Adrenal gland (tissue), 12 donors: Measurements from ENCODE around the gene CARD19. TPM values are rescaled to one million over a fixed set of nuclear protein-coding genes. Genes with fewer than 3 reads are reported as not detected.

ENCODE experiments used
- DNase-seq, 7 donors: peaks; one replicate each; pipeline ENCODE4 v3.0.0-alpha.2; 2019 to 2020
- H3K27ac ChIP-seq, 5 donors: fragments of 200-600 bp; sonication (generic) in 4 of 5; 1 replicate in 3 of 5; 2 replicates in 2 of 5; pipeline versions ENCODE4 v1.5.1 to v1.8.0; 2016 to 2020; ENCODE audit warnings: mild to moderate bottlenecking in 1 of 5
- H3K27me3 ChIP-seq: fragments of 200-600 bp; 2 replicates; pipeline ENCODE4 v1.8.0; 2021
- H3K36me3 ChIP-seq, 2 donors: fragments of 200-600 bp; replicated peaks in 1 of 2; 1 replicate in 1 of 2; 2 replicates in 1 of 2; pipeline versions ENCODE4 v1.5.1 to v1.8.0; 2018 to 2022
- H3K4me1 ChIP-seq, 2 donors: fragments of 200-600 bp; replicated peaks in 1 of 2; 1 replicate in 1 of 2; 2 replicates in 1 of 2; pipeline versions ENCODE4 v1.5.1 to v1.8.0; 2018 to 2021
- H3K4me3 ChIP-seq, 4 donors: fragments of 200-600 bp; sonication (generic) in 3 of 4; one replicate each; pipeline ENCODE4 v1.5.1; 2016 to 2018
- H3K9me3 ChIP-seq, 3 donors: fragments of 200-600 bp; sonication (generic) in 1 of 3; replicated peaks in 1 of 3; 1 replicate in 2 of 3; 2 replicates in 1 of 3; pipeline versions ENCODE4 v1.5.1 to v1.8.0; 2016 to 2021
- POLR2A ChIP-seq, 2 donors: fragments of 450-650 bp; IDR thresholded peaks; one replicate each; pipeline ENCODE4 v1.6.1; 2017; ENCODE audit warnings: antibody characterized with exemption in 2 of 2, mild to moderate bottlenecking in 2 of 2, moderate library complexity in 1 of 2
- WGBS, 4 donors: extraction: QIAGEN DNeasy Blood & Tissue Kit in 2 of 4; methylation state at CpG; one replicate each; pipeline versions ENCODE4 v1.1.5 to v1.1.7; 2013 to 2017; 5-methylcytosine and 5-hydroxymethylcytosine counted together
- intact Hi-C, 2 donors: fragments of 100-400 bp; cut with DNase I; formaldehyde crosslinking; loops; one replicate each; pipeline versions ENCODE4 v1.14.1 to v1.15.0; 2022 to 2023
- polyA plus RNA-seq, 3 donors: library from polyadenylated mRNA; stranded (reverse); fragments of 200-250 nt in 2 of 3; fragments of 350-450 nt in 1 of 3; fragmentation: Illumina TruSeq in 1 of 3; extraction: RNeasy Lipid Tissue Mini Kit (QIAGEN cat#74804) in 1 of 3; gene quantifications; one replicate each; pipeline ENCODE4 v1.2.3, GENCODE V29; 2013 to 2014
- total RNA-seq, 9 donors: library from RNA; depleted of rRNA in 4 of 9; stranded (reverse); fragments of >200 nt in 4 of 9; fragments of 120-200 nt in 1 of 9; fragmentation: NEBNext Ultra II Directional in 1 of 9; extraction: Animal tissue kit (Norgen Biotek cat#: 25700) in 1 of 9; gene quantifications; one replicate each; pipeline versions ENCODE4 v1.1.0 to v1.2.4, GENCODE V29; 2013 to 2023
- TF ChIP-seq, protein P1 (sequence below), 6 experiments: fragments of 450-650 bp in 4 of 6; fragments of 200-600 bp in 2 of 6; sonication (generic) in 1 of 6; IDR thresholded peaks; 1 replicate in 5 of 6; 2 replicates in 1 of 6; pipeline versions ENCODE4 v1.5.1 to v1.8.0; 2016 to 2021; ENCODE audit warnings: antibody characterized with exemption in 6 of 6, mild to moderate bottlenecking in 2 of 6, moderate library complexity in 1 of 6
- donor health status: healthy with polysubstance abuse.
- donor health status: Bipolar disorder and iron deficiency.
- donor health status: DM: yes; HTN: yes; CAD: no.
- donor health status: DM: no; HTN: no; CAD: no.
- donor health status: DM: no; HTN: no; CAD: no.
- donor health status: DM: yes; HTN: yes; CAD: no.

Gene CARD19
- total and polyA plus RNA-seq, 12 donors: 10.7 to 75.0 (median 41.3) TPM

GRCh38 chr9:93096811-93097382 is 880 bp downstream of the CARD19 start:
- intact Hi-C loops: no loop called here
- Histone ChIP-seq H3K9me3 (no peaks in the 10 kb centered on the region), H3K4me3 (peak overlapping the region in 2 of 4 donors; percentile 33 to 75), H3K27ac (peak overlapping the region in 4 of 5 donors; percentile 81 to 94 (median 89)), H3K27me3 (no peaks in the 10 kb centered on the region), H3K4me1 (peaks cover 45 to 60% of the 10 kb centered on the region in 2 donors), H3K36me3 (no peaks in the 10 kb centered on the region)
- DNase-seq: peak in 4 of 7 donors; percentile 17 to 43 (median 34)
- WGBS, 4 donors: 11 to 55% (median 14%) methylated on average over 2 to 16 of the region's 16 CpGs
- TF ChIP-seq, protein P1, sequence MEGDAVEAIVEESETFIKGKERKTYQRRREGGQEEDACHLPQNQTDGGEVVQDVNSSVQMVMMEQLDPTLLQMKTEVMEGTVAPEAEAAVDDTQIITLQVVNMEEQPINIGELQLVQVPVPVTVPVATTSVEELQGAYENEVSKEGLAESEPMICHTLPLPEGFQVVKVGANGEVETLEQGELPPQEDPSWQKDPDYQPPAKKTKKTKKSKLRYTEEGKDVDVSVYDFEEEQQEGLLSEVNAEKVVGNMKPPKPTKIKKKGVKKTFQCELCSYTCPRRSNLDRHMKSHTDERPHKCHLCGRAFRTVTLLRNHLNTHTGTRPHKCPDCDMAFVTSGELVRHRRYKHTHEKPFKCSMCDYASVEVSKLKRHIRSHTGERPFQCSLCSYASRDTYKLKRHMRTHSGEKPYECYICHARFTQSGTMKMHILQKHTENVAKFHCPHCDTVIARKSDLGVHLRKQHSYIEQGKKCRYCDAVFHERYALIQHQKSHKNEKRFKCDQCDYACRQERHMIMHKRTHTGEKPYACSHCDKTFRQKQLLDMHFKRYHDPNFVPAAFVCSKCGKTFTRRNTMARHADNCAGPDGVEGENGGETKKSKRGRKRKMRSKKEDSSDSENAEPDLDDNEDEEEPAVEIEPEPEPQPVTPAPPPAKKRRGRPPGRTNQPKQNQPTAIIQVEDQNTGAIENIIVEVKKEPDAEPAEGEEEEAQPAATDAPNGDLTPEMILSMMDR (IDR thresholded peaks at IDR 0.05): no peak
- no peak for TF ChIP-seq POLR2A (IDR thresholded peaks at IDR 0.05)

DNA sequence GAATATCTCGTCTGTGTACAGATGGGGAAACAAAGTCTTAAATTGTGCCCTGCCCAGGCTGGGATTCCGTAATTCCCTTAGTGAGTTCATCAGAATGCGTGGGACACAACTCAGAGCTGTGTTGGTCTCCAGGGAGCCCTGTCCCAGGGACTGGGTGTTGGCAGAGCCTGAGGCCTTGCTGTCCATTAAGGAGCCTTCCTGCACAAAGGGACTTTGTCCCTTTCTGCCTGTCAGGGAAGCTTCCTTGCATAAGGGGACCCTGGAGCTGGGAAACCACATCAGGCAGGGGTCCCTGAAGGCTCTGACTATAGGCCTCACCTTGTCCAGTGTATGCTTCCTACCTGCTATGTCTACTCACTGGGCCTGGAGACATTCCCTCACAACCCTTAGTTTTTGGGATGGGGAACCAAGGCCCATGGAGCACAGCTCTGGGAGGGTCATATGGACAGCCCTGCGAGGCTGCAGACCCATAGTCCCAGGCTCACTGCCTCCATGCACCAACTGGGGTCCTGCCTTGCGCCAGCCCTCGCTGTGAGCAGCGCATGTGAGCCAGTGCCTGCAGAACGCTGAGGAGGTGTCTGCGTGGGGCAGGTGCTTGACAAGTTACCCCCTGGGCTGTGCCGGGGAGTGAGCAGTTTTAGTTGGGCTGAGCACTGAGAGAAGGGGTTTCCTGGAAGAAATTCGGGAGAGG is 1.6 kb downstream of the CARD19 start:
- DNase-seq: peak in 3 of 7 donors; percentile 34 to 60 (median 41)
- peak overlapping the region in 1 of 4 donors; percentile 75 for H3K4me3 ChIP-seq
- 70 to 77% (median 76%) methylated on average over 8 to 11 of the region's 11 CpGs for WGBS, 4 donors
- no peaks in the 10 kb centered on the region for H3K27me3 ChIP-seq
- TF ChIP-seq, protein P1 (IDR thresholded peaks at IDR 0.05): no peak
- no peak for TF ChIP-seq POLR2A (IDR thresholded peaks at IDR 0.05)
- no peaks in the 10 kb centered on the region for H3K36me3 ChIP-seq
- peaks cover 0 to 3% (median 0%) of the 10 kb centered on the region in 3 donors for H3K9me3 ChIP-seq
- intact Hi-C loops: no loop called here
- peaks cover 45 to 60% of the 10 kb centered on the region in 2 donors for H3K4me1 ChIP-seq
- peak overlapping the region; percentile 62 to 94 (median 87) for H3K27ac ChIP-seq

- peak; percentile 90 to 98 (median 96) for DNase-seq
- peak overlapping the region; percentile 62 to 94 (median 87) for H3K27ac ChIP-seq
- H3K36me3 ChIP-seq: no peaks in the 10 kb centered on the region
- peaks cover 0 to 4% (median 0%) of the 10 kb centered on the region in 3 donors for H3K9me3 ChIP-seq
- intact Hi-C loops: no loop called here
- H3K4me1 ChIP-seq: peaks cover 41 to 52% of the 10 kb centered on the region in 2 donors
- H3K27me3 ChIP-seq: no peaks in the 10 kb centered on the region
- 14 to 39% (median 21%) methylated on average over 13 to 15 of the region's 15 CpGs for WGBS, 4 donors
- peak overlapping the region in 1 of 4 donors; percentile 75 for H3K4me3 ChIP-seq
- TF ChIP-seq, protein P1 (IDR thresholded peaks at IDR 0.05): no peak
- peak in 1 of 2 donors; percentile 53 for TF ChIP-seq POLR2A (IDR thresholded peaks at IDR 0.05)
These were observed 2.4 kb downstream of the CARD19 start for GRCh38 chr9:93098236-93098946.
